NOMO-1 treated with dmso at 0.1 percent for 144 hours (cell line): ENCODE results near the gene IFT122.
"Not testable (repeated sequence)": the region's sequence is repeated elsewhere in the genome, so short reads cannot be mapped to it uniquely, and the experiment has no call there.

Source experiments
- DNase-seq: peaks from one replicate; lab custom pipeline; 2025; ENCODE audit not compliant: unreplicated experiment; lab: John Stamatoyannopoulos, UW

IFT122 gene

GRCh38 chr3:129494499-129494898 is 54.5 kb downstream of the IFT122 start:
- DNase-seq, result not testable (repeated sequence)

GRCh38 chr3:129495006-129495639 is 55.1 kb downstream of the IFT122 start:
- DNase-seq, result not testable (repeated sequence)

GRCh38 chr3:129497876-129498275 is 57.9 kb downstream of the IFT122 start:
- DNase-seq, result not testable (repeated sequence)

- DNase-seq, result not testable (repeated sequence)
Measured at GRCh38 chr3:129498603-129499488, 58.8 kb downstream of the IFT122 start.

GRCh38 chr3:129499604-129500333 is 59.7 kb downstream of the IFT122 start:
- not testable (repeated sequence) for DNase-seq

GRCh38 chr3:129500334-129500658 is 60.3 kb downstream of the IFT122 start:
- no peak for DNase-seq

GRCh38 chr3:129501630-129502029 is 61.6 kb downstream of the IFT122 start:
- DNase-seq, result no peak

GRCh38 chr3:129502641-129503408 is 62.8 kb downstream of the IFT122 start:
- no peak for DNase-seq

- DNase-seq, result no peak
Measured at GRCh38 chr3:129503471-129504291, 63.7 kb downstream of the IFT122 start.

- peak; percentile 39 for DNase-seq
Measured at GRCh38 chr3:129504471-129505100, 64.6 kb downstream of the IFT122 start.

GRCh38 chr3:129505341-129505740 is 65.3 kb downstream of the IFT122 start:
- no peak for DNase-seq

GRCh38 chr3:129506231-129506742 is 66.3 kb downstream of the IFT122 start:
- DNase-seq, result no peak

GRCh38 chr3:129507181-129507831 is 67.3 kb downstream of the IFT122 start:
- DNase-seq, result no peak

- DNase-seq, result no peak
Measured at GRCh38 chr3:129512595-129512994, 72.6 kb downstream of the IFT122 start.

GRCh38 chr3:129513705-129514104 is 73.7 kb downstream of the IFT122 start:
- DNase-seq, result no peak

GRCh38 chr3:129514110-129514509 is 74.1 kb downstream of the IFT122 start:
- DNase-seq, result no peak

GRCh38 chr3:129514563-129514962 is 74.5 kb downstream of the IFT122 start:
- DNase-seq, result no peak

GRCh38 chr3:129515108-129515820 is 75.2 kb downstream of the IFT122 start:
- DNase-seq, result not testable (repeated sequence)
